D721Med (cell line): ENCODE data around the gene PRDM2.

Source experiments
- DNase-seq: peaks from one replicate; pipeline ENCODE4 v3.0.0; 2011; ENCODE audit warnings: low spot score; ENCODE audit not compliant: insufficient read length
- FAIRE-seq: peaks from 2 replicates; lab custom pipeline; 2011; peaks lifted over from hg19 to GRCh38; lab: Jason Lieb, UNC
- CTCF ChIP-seq: IDR thresholded peaks from 2 replicates; pipeline ENCODE4 v1.5.1; 2012; ENCODE audit warnings: mild to moderate bottlenecking, control low read depth; ENCODE audit not compliant: insufficient read depth; ENCODE audit errors: missing control alignments

The PRDM2 gene

GRCh38 chr1:13826591-13826990 lies 126.6 kb downstream of the PRDM2 start:
- FAIRE-seq: no peak
- TF ChIP-seq CTCF: no peak
- no peak for DNase-seq

- DNase-seq: no peak
- TF ChIP-seq CTCF: peak; percentile 38
- no peak for FAIRE-seq
Observed at GRCh38 chr1:13828454-13829151, 128.6 kb downstream of the PRDM2 start.

- no peak for DNase-seq
- no peak for FAIRE-seq
- no peak for TF ChIP-seq CTCF
Observed at GRCh38 chr1:13829152-13829769, 129.3 kb downstream of the PRDM2 start.

- no peak for DNase-seq
- FAIRE-seq: no peak
- no peak for TF ChIP-seq CTCF
Observed at GRCh38 chr1:13830170-13830569, 130.2 kb downstream of the PRDM2 start.

GRCh38 chr1:13830616-13831280 lies 130.8 kb downstream of the PRDM2 start:
- TF ChIP-seq CTCF: no peak
- no peak for FAIRE-seq
- no peak for DNase-seq

GRCh38 chr1:13832100-13832499 lies 132.1 kb downstream of the PRDM2 start:
- TF ChIP-seq CTCF: no peak
- DNase-seq (no peak), FAIRE-seq (no peak)
